GM18498 (cell line): ENCODE data around the gene DYNAP.

Experiments
- ATAC-seq: cut with Tn5 transposase; IDR thresholded peaks from one replicate; pipeline ENCODE4 v1.9.1; 2021; ENCODE audit warnings: mild to moderate bottlenecking, moderate library complexity; ENCODE audit not compliant: unreplicated experiment

The DYNAP gene

DNA sequence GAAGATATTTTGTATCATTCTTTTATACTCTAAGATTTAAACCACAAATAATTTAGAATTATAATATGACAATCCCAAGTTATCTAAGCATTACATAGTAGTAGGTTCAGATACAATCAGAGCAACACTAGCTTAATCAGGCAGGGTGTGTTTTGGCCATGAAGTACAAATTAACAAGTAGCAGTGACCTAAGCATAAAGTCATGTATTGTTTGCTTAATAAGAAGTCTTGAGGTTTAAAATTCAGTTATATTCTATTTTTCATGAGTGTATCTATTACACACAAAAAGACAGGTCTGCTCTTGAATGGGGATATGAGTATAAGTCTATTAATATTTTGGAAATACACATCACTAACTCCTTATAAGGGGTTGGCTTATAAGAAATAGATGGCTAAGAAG, 39.9 kb downstream of the DYNAP start:
- no peak for ATAC-seq

DNA sequence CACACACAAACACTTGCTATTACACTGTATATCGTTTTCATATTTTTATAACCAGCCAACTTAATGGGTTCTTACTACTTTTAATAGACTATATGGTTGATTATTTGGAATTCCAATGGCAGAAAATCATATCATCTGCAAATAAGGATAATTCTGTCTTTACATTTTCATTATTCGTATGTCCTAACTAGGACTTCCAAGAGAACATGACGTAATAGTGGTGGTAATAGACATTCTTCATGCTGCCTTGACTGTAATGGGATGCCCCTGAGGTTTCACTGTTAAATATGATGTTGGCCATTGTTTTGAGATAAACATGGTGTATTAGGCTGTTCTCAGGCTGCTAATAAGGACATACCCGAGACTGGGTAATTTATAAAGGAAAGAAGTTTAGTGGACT, 45.2 kb downstream of the DYNAP start:
- no peak for ATAC-seq

DNA sequence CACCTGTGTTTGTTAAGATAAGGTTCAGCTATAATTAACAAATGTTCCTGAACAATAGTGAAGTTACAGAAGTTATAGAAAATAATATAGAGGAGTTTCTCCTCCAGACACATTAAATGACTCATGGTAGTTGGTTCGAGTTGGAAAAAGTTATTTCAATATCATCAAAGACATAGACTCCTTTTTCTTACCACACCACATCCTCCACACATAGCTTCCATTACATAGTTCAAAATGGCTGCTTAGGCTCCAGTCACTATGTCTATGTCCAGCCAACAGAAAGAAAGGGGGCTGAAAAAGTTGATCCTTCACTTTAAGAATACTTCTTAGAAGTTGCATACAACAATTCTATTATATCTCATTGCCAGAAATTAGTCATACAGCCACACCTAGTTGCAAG, 50.7 kb downstream of the DYNAP start:
- no peak for ATAC-seq

DNA sequence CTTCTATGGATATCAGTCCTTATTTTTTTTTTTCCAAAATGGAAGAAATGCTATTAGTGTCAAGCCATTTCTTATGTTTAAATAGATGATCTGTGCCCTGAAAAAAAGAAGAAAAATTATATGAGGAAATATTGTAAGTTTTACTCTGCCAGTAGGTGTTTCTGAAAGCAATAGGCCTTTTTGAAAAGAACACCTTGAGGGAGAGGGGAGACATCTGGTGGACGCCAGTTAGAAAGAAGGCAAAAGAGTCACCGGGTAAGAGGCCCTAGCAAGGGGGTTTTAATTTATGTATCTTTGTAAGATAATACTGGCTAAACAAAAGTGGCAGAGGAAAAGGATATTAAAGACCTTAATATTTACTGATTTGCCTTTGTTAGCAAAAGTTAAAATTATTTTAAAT, 56.1 kb downstream of the DYNAP start:
- ATAC-seq: no peak
